ENCODE results near the gene DUS1L. TPM values are rescaled to one million over a fixed set of nuclear protein-coding genes. Genes with fewer than 3 reads are reported as not detected.

DUS1L gene
- total and polyA plus RNA-seq, 2 experiments from 2014 or later = 66.0 to 122 TPM

GRCh38 chr17:82108496-82108945 lies 42.9 kb upstream of the DUS1L start:
- H3K27ac Mint-ChIP-seq = no peak overlapping the region
- TF ChIP-seq REST (IDR thresholded peaks at IDR 0.05; ENCODE audit: unreplicated experiment) (no peak), NANOG (IDR thresholded peaks at IDR 0.05; ENCODE audit: borderline replicate concordance) (no peak), POLR2AphosphoS5 (IDR thresholded peaks at IDR 0.05; ENCODE audit: low read depth) (no peak), ZNF114 (CRISPR knock-in tag; IDR thresholded peaks at IDR 0.05) (no peak), ETS1 (IDR thresholded peaks at IDR 0.05) (no peak), STAT1 (IDR thresholded peaks at IDR 0.05; ENCODE audit: unreplicated experiment) (no peak), CREB1 (CRISPR knock-in tag; IDR thresholded peaks at IDR 0.05; ENCODE audit: low read depth) (no peak), EZH2phosphoT487 (IDR thresholded peaks at IDR 0.05; ENCODE audit: unreplicated experiment) (no peak), JUNB (IDR thresholded peaks at IDR 0.05; ENCODE audit: unreplicated experiment) (no peak), ZNF331 (CRISPR knock-in tag; IDR thresholded peaks at IDR 0.05; ENCODE audit: low read depth) (no peak), EZH2 (IDR thresholded peaks at IDR 0.05; ENCODE audit: low read depth, unreplicated experiment) (no peak)
- TF ChIP-seq, protein P1, sequence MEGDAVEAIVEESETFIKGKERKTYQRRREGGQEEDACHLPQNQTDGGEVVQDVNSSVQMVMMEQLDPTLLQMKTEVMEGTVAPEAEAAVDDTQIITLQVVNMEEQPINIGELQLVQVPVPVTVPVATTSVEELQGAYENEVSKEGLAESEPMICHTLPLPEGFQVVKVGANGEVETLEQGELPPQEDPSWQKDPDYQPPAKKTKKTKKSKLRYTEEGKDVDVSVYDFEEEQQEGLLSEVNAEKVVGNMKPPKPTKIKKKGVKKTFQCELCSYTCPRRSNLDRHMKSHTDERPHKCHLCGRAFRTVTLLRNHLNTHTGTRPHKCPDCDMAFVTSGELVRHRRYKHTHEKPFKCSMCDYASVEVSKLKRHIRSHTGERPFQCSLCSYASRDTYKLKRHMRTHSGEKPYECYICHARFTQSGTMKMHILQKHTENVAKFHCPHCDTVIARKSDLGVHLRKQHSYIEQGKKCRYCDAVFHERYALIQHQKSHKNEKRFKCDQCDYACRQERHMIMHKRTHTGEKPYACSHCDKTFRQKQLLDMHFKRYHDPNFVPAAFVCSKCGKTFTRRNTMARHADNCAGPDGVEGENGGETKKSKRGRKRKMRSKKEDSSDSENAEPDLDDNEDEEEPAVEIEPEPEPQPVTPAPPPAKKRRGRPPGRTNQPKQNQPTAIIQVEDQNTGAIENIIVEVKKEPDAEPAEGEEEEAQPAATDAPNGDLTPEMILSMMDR (conservative IDR thresholded peaks at IDR 0.05; ENCODE audit: low read depth in 2 of 2) = no peak
- TF ChIP-seq, protein P2, sequence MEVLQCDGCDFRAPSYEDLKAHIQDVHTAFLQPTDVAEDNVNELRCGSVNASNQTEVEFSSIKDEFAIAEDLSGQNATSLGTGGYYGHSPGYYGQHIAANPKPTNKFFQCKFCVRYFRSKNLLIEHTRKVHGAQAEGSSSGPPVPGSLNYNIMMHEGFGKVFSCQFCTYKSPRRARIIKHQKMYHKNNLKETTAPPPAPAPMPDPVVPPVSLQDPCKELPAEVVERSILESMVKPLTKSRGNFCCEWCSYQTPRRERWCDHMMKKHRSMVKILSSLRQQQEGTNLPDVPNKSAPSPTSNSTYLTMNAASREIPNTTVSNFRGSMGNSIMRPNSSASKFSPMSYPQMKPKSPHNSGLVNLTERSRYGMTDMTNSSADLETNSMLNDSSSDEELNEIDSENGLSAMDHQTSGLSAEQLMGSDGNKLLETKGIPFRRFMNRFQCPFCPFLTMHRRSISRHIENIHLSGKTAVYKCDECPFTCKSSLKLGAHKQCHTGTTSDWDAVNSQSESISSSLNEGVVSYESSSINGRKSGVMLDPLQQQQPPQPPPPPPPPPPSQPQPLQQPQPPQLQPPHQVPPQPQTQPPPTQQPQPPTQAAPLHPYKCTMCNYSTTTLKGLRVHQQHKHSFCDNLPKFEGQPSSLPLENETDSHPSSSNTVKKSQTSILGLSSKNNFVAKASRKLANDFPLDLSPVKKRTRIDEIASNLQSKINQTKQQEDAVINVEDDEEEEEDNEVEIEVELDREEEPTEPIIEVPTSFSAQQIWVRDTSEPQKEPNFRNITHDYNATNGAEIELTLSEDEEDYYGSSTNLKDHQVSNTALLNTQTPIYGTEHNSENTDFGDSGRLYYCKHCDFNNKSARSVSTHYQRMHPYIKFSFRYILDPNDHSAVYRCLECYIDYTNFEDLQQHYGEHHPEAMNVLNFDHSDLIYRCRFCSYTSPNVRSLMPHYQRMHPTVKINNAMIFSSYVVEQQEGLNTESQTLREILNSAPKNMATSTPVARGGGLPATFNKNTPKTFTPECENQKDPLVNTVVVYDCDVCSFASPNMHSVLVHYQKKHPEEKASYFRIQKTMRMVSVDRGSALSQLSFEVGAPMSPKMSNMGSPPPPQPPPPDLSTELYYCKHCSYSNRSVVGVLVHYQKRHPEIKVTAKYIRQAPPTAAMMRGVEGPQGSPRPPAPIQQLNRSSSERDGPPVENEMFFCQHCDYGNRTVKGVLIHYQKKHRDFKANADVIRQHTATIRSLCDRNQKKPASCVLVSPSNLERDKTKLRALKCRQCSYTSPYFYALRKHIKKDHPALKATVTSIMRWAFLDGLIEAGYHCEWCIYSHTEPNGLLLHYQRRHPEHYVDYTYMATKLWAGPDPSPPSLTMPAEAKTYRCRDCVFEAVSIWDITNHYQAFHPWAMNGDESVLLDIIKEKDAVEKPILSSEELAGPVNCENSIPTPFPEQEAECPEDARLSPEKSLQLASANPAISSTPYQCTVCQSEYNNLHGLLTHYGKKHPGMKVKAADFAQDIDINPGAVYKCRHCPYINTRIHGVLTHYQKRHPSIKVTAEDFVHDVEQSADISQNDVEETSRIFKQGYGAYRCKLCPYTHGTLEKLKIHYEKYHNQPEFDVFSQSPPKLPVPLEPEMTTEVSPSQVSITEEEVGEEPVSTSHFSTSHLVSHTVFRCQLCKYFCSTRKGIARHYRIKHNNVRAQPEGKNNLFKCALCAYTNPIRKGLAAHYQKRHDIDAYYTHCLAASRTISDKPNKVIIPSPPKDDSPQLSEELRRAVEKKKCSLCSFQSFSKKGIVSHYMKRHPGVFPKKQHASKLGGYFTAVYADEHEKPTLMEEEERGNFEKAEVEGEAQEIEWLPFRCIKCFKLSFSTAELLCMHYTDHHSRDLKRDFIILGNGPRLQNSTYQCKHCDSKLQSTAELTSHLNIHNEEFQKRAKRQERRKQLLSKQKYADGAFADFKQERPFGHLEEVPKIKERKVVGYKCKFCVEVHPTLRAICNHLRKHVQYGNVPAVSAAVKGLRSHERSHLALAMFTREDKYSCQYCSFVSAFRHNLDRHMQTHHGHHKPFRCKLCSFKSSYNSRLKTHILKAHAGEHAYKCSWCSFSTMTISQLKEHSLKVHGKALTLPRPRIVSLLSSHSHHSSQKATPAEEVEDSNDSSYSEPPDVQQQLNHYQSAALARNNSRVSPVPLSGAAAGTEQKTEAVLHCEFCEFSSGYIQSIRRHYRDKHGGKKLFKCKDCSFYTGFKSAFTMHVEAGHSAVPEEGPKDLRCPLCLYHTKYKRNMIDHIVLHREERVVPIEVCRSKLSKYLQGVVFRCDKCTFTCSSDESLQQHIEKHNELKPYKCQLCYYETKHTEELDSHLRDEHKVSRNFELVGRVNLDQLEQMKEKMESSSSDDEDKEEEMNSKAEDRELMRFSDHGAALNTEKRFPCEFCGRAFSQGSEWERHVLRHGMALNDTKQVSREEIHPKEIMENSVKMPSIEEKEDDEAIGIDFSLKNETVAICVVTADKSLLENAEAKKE (CRISPR knock-in tag; IDR thresholded peaks at IDR 0.05) = no peak
- Histone ChIP-seq H3K36me3 (ENCODE audit: insufficient read depth) (no peaks in the 10 kb centered on the region), H3K27ac (ENCODE audit: low read depth) (no peak overlapping the region), H3K4me3 (no peak overlapping the region), H3K4me2 (no peak overlapping the region), H3K27me3 (ENCODE audit: insufficient read depth) (0 out of 2 replicates have a peak, but pooled peaks cover 4% of the 10 kb centered on the region), H2AFZ (no peak overlapping the region), H4K20me1 (replicated peaks; ENCODE audit: insufficient read depth) (no peaks in the 10 kb centered on the region), H3K4me1 (ENCODE audit: insufficient read depth) (peaks cover 26% of the 10 kb centered on the region), H3K9me2 (ENCODE audit: insufficient read depth) (no peaks in the 10 kb centered on the region), H3K79me2 (replicated peaks; ENCODE audit: insufficient read depth) (no peaks in the 10 kb centered on the region), H3F3A (replicated peaks; ENCODE audit: low read depth) (no peaks in the 10 kb centered on the region)
- peaks cover 2% of the 10 kb centered on the region; the same call in 2 of the 3 replicates for H3K9me3 Mint-ChIP-seq
- ATAC-seq (no peak), DNase-seq (ENCODE audit: low spot score) (no peak)
- no peak overlapping the region; the same call in 2 of the 3 replicates for H3K4me3 Mint-ChIP-seq
- H3K36me3 Mint-ChIP-seq (ENCODE audit: low read depth) = no peaks in the 10 kb centered on the region
- peaks cover 27% of the 10 kb centered on the region for H3K4me1 Mint-ChIP-seq
- H3K27me3 Mint-ChIP-seq (ENCODE audit: insufficient read depth, low read depth, poor library complexity) = peaks cover 39% of the 10 kb centered on the region

Measured in GM23338 (cell line).